SK-MEL-5 (cell line): Measurements from ENCODE around the gene LARGE2. TPM values are rescaled to one million over a fixed set of nuclear protein-coding genes. Genes with fewer than 3 reads are reported as not detected.

Experiments
- DNase-seq: peaks from one replicate; pipeline ENCODE4 v3.0.0-alpha.2; 2016; ENCODE audit warnings: low read depth, low spot score
- in situ Hi-C: cut with HindIII; loops from 2 replicates; pipeline ENCODE4 v1.10.0; 2016; ENCODE audit warnings: low sequenced_read_pairs, high pct_unique_total_duplicates, low pct_unique_long_range_greater_than_20kb
- total RNA-seq: library from RNA; depleted of rRNA; stranded (reverse); fragments of >200 nt; shearing (Covaris generic); gene quantifications from 2 replicates; pipeline ENCODE4 v1.2.3, GENCODE V29; 2014; rRNA removed

LARGE2 gene
- total RNA-seq, 1 experiment from 2014 or later, result 0.37 TPM

DNA sequence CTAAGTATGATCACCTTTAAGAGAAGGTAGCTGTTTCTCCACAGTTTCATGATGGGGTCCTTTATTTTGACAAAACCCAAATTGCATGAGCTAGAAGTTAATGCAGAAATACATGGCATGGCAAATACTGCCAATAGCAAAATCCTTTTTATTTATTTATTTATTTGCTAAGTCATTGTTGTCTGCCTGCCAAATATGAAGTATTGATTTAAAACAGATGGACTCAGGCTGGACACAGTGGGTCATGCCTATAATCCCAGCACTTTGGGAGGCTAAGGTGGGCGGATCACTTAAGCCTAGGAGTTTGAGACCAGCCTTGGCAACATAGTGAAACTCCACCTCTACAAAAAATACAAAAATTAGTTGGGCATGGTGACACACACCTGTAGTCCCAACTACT, 52.4 kb downstream of the LARGE2 start:
- in situ Hi-C loops, result no loop called here
- no peak for DNase-seq

Other genes with a start within 250 kb of the LARGE2 start
- gene SLC35C1, start 117.5 kb upstream of the LARGE2 start, total RNA-seq, result 2.2 and 2.5 TPM in 2 replicates
- gene CRY2, start 75.2 kb upstream of the LARGE2 start, total RNA-seq, result 5.1 and 5.4 TPM in 2 replicates
- 14.3 and 16.1 TPM in 2 replicates for gene MAPK8IP1, start 37.0 kb upstream of the LARGE2 start, total RNA-seq
- gene FREY1, start 15.4 kb upstream of the LARGE2 start, total RNA-seq, result 0.37 and 1.2 TPM in 2 replicates
- 25.8 and 26.0 TPM in 2 replicates for gene PEX16, start 4.8 kb upstream of the LARGE2 start, total RNA-seq
- gene PHF21A, start 198.8 kb downstream of the LARGE2 start, total RNA-seq, result 15.2 and 15.3 TPM in 2 replicates